CD4-positive, alpha-beta T cell treated with Interleukin-17A for 4 hours (primary cell): ENCODE results near the gene CNTRL.
"Not testable (repeated sequence)": the region's sequence is repeated elsewhere in the genome, so short reads cannot be mapped to it uniquely, and the experiment has no call there.

Experiments
- DNase-seq: peaks from one replicate; pipeline ENCODE4 v3.0.0-alpha.2; 2020; ENCODE audit warnings: mixed read lengths

Gene CNTRL

GRCh38 chr9:121071370-121071755 is 3.4 kb upstream of the CNTRL start:
- DNase-seq: no peak

- DNase-seq: peak; percentile 49
Measured at GRCh38 chr9:121071756-121072421, 2.9 kb upstream of the CNTRL start.

- no peak for DNase-seq
Measured at GRCh38 chr9:121073038-121073437, 1.7 kb upstream of the CNTRL start.

GRCh38 chr9:121075251-121076036 is 689 bp downstream of the CNTRL start:
- DNase-seq: peak; percentile 34

GRCh38 chr9:121082075-121082474 is 7.3 kb downstream of the CNTRL start:
- DNase-seq: no peak

GRCh38 chr9:121085661-121086060 is 10.9 kb downstream of the CNTRL start:
- DNase-seq: no peak

- DNase-seq: no peak
Measured at GRCh38 chr9:121088576-121088975, 13.8 kb downstream of the CNTRL start.

- DNase-seq: not testable (repeated sequence)
Measured at GRCh38 chr9:121090743-121091142, 16.0 kb downstream of the CNTRL start.

GRCh38 chr9:121095057-121095456 is 20.3 kb downstream of the CNTRL start:
- no peak for DNase-seq

GRCh38 chr9:121098567-121099198 is 23.9 kb downstream of the CNTRL start:
- DNase-seq: no peak

- DNase-seq: not testable (repeated sequence)
Measured at GRCh38 chr9:121104054-121104453, 29.3 kb downstream of the CNTRL start.

GRCh38 chr9:121105531-121105930 is 30.8 kb downstream of the CNTRL start:
- DNase-seq: no peak

- DNase-seq: no peak
Measured at GRCh38 chr9:121107029-121107428, 32.3 kb downstream of the CNTRL start.

- no peak for DNase-seq
Measured at GRCh38 chr9:121107881-121108280, 33.1 kb downstream of the CNTRL start.

- DNase-seq: no peak
Measured at GRCh38 chr9:121115466-121115865, 40.7 kb downstream of the CNTRL start.

GRCh38 chr9:121118266-121118665 is 43.5 kb downstream of the CNTRL start:
- DNase-seq: no peak

GRCh38 chr9:121120386-121120785 is 45.6 kb downstream of the CNTRL start:
- no peak for DNase-seq

- peak; percentile 98 for DNase-seq
Measured at GRCh38 chr9:121121582-121122087, 46.9 kb downstream of the CNTRL start.

GRCh38 chr9:121122246-121123032 is 47.7 kb downstream of the CNTRL start:
- DNase-seq: no peak

GRCh38 chr9:121123816-121124535 is 49.2 kb downstream of the CNTRL start:
- no peak for DNase-seq

GRCh38 chr9:121125590-121125989 is 50.8 kb downstream of the CNTRL start:
- DNase-seq: no peak

- DNase-seq: not testable (repeated sequence)
Measured at GRCh38 chr9:121129384-121129783, 54.6 kb downstream of the CNTRL start.
